ENCODE data around the gene SLFN11. TPM values are rescaled to one million over a fixed set of nuclear protein-coding genes. Genes with fewer than 3 reads are reported as not detected.

Gene SLFN11
- total RNA-seq, 2 donors from 2014 or later = 19.8 to 20.8 TPM

DNA sequence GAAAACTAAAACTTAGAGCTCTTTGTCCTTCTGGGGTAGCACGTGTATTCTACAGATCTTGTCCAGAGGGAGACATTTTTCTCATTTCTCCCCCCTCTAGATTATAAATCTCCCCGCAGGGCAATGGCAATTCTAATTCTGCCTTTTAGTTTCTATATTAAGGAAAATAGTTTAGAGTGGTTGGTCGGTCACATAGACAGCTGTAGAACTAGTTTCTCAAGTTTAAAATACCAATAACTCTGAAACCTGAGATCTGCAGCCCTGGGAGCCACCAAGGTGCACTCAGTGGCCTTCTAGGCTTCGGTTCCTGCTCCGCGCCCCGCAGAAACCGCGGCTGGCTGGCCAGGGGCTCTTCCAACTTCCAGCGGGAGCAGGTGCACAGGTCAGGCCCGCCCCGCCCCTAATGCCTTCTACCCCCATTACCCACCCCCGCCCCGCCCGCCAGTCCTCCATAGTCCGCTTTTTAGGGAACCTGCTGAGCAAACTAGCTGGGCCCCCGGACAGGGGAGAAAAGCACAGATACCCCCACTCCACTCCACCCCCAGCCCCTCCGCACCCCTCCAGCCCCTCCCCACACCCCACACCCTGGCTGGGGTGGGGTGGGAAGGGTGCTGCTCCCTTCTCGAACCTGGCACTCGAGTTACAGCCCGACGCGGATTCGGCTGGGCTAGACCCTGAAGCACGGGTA is 431 bp downstream of the SLFN11 start:
- Histone ChIP-seq H3K27ac (peak overlapping the region; percentile 92), H3K36me3 (no peaks in the 10 kb centered on the region), H3K27me3 (no peaks in the 10 kb centered on the region), H3K9me3 (peaks cover 0 to 14% of the 10 kb centered on the region in 2 donors), H3K4me3 (peak overlapping the region; percentile 67 to 72), H3K4me1 (peaks cover 0 to 29% of the 10 kb centered on the region in 2 donors)
- DNase-seq (ENCODE audit: low spot score) = no peak
- TF ChIP-seq, protein P1, sequence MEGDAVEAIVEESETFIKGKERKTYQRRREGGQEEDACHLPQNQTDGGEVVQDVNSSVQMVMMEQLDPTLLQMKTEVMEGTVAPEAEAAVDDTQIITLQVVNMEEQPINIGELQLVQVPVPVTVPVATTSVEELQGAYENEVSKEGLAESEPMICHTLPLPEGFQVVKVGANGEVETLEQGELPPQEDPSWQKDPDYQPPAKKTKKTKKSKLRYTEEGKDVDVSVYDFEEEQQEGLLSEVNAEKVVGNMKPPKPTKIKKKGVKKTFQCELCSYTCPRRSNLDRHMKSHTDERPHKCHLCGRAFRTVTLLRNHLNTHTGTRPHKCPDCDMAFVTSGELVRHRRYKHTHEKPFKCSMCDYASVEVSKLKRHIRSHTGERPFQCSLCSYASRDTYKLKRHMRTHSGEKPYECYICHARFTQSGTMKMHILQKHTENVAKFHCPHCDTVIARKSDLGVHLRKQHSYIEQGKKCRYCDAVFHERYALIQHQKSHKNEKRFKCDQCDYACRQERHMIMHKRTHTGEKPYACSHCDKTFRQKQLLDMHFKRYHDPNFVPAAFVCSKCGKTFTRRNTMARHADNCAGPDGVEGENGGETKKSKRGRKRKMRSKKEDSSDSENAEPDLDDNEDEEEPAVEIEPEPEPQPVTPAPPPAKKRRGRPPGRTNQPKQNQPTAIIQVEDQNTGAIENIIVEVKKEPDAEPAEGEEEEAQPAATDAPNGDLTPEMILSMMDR (IDR thresholded peaks at IDR 0.05) = no peak

DNA sequence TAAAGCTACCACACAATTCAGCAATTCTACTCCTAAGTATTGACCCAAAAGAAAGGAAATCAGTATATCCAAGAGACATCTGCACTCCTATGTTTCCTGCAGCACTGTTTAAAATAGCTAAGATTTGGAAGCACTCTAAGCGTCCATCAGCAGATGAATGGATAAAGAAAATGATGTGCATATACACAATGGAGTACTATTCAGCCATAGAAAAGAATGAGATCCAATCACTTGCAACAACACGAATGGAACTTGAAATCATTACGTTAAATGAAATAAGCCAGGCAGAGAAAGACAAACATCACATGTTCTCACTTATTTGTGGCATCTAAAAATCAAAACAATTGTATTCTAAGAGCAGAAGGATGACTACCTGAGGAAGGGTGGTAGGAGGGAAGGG is 1.5 kb downstream of the SLFN11 start:
- Histone ChIP-seq H3K4me3 (peak overlapping the region in 1 of 2 donors; percentile 67), H3K27me3 (no peaks in the 10 kb centered on the region), H3K27ac (no peak overlapping the region), H3K4me1 (peaks cover 0 to 34% of the 10 kb centered on the region in 2 donors), H3K36me3 (no peaks in the 10 kb centered on the region), H3K9me3 (peaks cover 0 to 14% of the 10 kb centered on the region in 2 donors)
- TF ChIP-seq, protein P1 (IDR thresholded peaks at IDR 0.05) = no peak
- no peak for DNase-seq (ENCODE audit: low spot score)

DNA sequence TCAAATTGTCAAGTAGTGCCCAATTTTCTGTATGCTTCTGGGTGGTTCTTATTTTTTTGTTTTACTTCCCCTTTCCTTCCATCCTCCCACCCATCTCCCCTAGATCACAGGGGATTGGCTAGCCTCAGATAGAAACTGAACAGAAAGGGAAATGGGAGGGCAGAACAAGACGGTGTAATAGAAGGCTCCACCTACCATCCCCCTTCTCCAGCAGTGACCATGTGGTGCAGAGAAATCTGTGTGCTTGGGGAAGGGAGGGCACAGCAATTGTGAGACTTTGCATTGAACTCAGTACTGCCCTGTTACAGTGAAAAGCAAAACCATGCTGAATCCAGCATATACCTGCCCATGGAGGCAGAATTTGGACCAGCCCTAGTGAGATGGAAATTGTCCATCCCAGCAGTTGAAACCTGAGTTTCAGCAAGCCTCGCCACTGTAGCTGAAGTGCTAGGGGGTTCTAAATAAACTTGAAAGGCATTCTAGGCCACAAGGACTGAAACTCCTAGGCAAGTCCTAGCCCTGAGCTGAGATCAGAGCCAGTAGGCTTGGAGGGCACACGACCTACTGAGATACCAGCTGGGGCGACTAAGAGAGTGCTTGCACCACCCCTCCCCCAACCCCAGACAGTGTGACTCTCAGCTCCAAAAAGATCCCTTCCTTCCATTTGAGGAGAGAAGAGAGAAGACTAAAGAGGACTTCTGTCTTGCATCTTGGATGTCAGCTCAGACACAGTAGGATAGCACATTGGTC is 5.2 kb downstream of the SLFN11 start:
- Histone ChIP-seq H3K27ac (no peak overlapping the region), H3K27me3 (no peaks in the 10 kb centered on the region), H3K9me3 (peaks cover 0 to 14% of the 10 kb centered on the region in 2 donors), H3K36me3 (peaks cover 4% of the 10 kb centered on the region), H3K4me3 (no peak overlapping the region), H3K4me1 (peaks cover 0 to 24% of the 10 kb centered on the region in 2 donors)
- DNase-seq (ENCODE audit: low spot score) = no peak
- TF ChIP-seq, protein P1 (IDR thresholded peaks at IDR 0.05) = no peak

DNA sequence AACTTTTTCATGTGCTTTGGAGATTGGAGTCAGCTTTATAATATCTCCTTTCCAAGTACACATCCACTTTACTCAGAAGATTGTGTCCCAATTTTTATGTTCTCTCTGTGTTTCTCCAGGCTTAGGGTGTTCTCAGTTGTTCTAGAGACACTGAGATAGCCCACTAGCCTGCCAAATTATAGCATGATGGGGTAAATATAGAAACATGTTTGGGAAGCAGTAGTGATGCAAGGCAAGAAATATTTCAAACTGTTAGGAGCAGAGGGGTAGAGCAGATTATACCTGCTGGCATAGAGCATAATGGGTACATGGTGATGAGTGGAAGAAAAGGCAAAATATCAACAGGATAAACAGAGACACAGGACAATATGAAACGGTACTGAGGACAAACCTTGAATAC is 12.4 kb downstream of the SLFN11 start:
- TF ChIP-seq, protein P1 (IDR thresholded peaks at IDR 0.05) = no peak
- no peak overlapping the region for H3K4me3 ChIP-seq
- H3K27ac ChIP-seq = no peak overlapping the region
- H3K27me3 ChIP-seq = no peaks in the 10 kb centered on the region
- peaks cover 0 to 24% of the 10 kb centered on the region in 2 donors for H3K4me1 ChIP-seq
- H3K9me3 ChIP-seq = no peaks in the 10 kb centered on the region
- no peak for DNase-seq (ENCODE audit: low spot score)
- H3K36me3 ChIP-seq = peaks cover 29% of the 10 kb centered on the region

GRCh38 chr17:35359398-35359797 is 14.0 kb downstream of the SLFN11 start:
- TF ChIP-seq, protein P1 (IDR thresholded peaks at IDR 0.05) = no peak
- Histone ChIP-seq H3K27ac (no peak overlapping the region), H3K4me3 (no peak overlapping the region), H3K36me3 (peaks cover 29% of the 10 kb centered on the region), H3K9me3 (no peaks in the 10 kb centered on the region), H3K4me1 (peaks cover 0 to 24% of the 10 kb centered on the region in 2 donors), H3K27me3 (no peaks in the 10 kb centered on the region)
- no peak for DNase-seq (ENCODE audit: low spot score)
